Amniotic stem cell (primary cell): ENCODE data around the gene CEMP1.

Source experiments
- DNase-seq: peaks from one replicate; lab custom pipeline; 2025; lab: John Stamatoyannopoulos, UW

CEMP1 gene

GRCh38 chr16:2518823-2519710, 12.1 kb downstream of the CEMP1 start:
- DNase-seq, result no peak

- DNase-seq, result no peak
Observed at GRCh38 chr16:2517954-2518605, 13.1 kb downstream of the CEMP1 start.

DNA sequence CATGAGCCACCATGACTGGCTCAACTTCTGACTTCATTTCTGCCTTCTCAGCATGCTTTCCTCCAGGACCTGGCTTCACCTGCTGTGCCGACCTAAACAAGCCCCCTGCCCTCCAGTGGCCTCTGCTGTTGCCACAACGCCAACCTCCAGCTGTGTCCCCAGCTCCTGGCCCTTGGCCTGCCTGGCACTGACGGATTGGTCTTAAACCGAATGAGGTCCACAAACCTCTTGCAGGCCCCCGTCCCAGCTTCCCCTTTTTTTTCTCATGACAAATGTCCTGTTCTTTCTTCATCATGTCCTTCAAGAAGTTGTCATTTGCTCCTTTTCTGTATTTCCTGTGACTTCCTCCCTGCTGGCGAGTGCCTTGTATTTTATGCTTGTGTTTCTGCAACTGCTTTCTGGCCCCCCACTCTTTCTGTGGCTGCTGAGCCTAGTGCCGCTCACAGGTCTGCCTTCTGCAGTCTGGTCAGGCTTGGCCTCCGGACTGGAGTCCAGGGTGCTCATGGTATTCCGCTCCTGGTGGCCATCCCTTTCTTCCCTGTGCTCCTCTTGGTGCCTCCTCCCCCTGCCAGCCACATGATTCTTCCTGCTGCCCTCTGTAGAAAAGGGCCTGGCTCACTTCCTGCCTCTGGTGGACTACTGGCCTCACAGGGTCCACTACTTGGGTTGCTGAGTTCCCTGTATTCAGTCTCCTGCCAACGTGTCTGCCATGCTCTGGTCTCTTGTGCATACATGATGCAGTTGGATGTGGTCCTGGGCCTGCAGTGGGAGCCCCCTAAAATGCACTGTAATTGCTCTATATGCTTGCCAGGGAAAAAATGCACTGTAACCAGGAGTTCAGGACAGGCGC, 14.6 kb downstream of the CEMP1 start:
- no peak for DNase-seq

DNA sequence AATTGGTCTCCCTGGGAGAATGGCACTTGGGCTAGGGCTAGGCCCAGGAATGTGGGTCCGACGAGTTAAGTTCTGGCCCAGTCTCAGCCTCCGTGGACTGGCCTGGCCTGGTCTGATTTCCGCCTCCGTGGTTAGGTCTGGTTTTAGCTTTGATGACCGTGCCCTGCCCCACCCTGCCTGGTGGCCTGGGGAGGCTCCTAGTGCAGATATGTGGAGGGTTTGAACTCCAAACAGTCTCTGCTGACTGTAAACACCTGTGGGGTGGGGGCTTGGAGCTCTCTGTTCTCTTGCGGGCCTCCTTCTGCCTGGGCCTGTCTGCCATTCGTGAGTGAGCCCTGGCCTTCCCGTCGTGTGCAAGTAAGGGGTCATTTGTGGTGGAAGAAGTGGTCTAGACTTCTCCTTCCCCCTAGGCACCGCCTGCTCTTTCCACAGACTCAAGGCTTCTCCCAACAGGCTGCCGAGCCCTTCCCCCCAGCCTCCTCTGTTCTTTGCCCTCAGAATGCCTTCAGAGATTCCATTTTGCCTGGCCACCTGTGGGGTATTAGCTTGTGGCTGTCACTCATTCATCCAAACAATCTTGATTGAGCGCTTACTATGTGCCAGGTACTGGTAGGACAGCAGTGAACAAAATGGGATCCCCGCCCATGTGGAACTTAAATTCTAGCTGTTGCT, 15.9 kb downstream of the CEMP1 start:
- no peak for DNase-seq

- no peak for DNase-seq
Observed at GRCh38 chr16:2514333-2515179, 16.7 kb downstream of the CEMP1 start.

DNA sequence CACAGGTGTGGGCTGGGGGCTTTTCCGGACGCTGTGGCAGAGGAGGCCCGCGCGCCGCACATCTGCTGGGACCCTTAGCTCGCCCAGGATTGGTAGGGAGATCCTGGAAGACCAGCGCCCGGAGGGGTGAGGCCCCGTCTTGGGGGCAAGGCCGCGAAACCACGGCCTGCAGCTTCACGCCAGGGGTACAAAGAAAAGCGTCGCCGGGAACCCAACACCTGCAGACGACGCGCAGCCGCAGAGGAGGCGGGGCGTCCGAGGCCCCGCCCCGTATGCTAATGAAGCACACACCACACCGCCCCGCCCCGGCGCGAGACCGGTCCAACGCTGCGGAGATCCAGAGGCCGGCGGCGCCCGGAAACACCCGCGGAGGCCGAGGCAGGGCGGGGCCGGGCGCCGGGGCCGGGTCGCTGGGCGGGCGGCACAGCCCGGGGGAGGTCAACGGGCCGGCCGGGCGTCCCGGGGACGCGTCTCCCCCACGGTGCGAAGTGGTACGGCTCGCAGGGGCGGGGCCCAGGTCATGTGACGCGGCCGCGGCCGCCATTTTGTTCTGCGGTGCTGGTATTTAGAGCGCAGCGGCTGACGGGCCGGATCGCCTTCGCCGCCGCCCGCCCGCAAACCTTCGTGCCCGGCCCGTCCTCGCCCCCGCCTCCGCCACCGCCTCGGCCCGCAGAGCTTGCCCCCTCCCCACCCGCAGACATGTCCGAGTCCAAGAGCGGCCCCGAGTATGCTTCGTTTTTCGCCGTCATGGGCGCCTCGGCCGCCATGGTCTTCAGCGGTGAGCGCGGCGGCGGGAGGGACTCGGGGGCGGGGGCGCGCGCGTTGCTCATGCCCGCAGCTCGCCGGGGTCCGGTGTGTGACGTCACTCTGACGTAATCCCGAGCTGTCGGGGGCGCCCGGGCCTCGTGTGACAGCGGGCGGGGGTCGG, 17.5 kb downstream of the CEMP1 start, which contains the start of gene ATP6V0C:
Gene ATP6V0C, plus strand, starts transcription at position 548 of the 928 bp plus-strand sequence. Its CDS starts 152 bp downstream, at position 700.
- DNase-seq, result peak; percentile 88

DNA sequence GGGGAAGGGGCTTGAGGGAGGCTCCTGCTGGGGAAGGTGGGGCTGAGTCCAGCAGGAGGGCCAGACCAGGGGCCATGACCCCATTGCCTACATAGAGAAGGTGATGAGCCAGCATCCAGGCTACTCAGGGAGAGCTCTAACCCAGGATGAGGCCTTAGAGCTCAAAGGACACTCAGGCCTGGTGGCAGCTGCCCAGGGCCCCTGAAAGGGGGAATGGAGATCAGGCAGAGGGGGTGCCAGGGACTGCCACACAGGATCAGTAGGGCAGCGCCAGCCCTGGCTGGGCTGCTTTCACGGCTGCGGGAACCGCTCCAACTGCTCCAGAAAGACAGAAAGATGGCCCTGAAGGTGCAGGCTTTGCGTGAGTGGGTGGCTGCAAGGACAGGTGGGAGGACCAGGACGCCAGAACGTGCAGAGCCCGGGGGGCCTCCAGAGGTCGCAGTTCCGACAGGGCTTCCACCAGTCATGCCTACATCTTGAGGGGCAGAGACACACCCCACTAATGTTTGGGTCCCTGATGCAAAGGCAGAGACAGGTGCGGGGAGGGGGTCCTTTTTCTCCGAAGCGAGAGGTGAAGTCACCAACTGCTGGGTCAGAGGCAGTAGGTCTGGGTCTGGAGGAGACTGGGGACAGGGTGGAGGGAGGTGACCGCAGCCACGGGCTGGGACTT, 18.3 kb downstream of the CEMP1 start:
- no peak for DNase-seq

DNA sequence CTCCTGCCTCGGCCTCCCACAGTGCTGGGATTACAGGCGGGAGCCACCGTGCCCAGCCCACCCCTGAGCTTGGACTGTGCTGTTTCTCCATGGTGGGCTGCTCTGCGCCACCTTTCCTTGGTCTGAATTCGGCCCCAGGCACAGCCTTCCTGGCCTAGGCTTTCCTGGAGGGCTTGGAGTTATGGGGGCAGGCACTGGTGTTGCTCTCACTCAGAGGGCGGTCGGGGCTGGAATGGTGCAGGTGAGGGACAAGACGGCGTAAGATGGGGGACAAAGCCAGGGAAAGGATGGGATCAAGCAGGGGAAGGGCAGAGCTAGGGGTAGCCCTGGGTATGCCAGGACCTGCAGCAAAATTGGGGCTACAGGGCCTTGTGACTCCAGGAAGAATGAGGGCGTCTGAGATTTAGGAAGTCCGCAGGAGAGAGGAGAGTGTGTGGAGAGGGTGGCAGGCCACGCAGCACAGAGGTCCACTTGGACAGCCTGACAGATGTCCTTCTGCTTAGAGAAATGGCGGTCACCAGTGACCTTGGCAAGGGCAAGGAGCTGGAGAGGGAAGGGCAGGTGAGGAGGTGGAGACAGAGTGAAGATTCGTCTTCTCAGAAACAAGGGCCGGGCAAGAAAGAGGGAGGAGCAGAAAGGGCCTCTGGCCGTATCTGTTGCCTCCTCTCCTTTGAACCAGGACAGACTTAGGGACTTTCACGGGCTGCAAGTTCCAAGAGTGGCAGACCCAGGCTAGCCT, 19.0 kb downstream of the CEMP1 start:
- DNase-seq, result no peak

DNA sequence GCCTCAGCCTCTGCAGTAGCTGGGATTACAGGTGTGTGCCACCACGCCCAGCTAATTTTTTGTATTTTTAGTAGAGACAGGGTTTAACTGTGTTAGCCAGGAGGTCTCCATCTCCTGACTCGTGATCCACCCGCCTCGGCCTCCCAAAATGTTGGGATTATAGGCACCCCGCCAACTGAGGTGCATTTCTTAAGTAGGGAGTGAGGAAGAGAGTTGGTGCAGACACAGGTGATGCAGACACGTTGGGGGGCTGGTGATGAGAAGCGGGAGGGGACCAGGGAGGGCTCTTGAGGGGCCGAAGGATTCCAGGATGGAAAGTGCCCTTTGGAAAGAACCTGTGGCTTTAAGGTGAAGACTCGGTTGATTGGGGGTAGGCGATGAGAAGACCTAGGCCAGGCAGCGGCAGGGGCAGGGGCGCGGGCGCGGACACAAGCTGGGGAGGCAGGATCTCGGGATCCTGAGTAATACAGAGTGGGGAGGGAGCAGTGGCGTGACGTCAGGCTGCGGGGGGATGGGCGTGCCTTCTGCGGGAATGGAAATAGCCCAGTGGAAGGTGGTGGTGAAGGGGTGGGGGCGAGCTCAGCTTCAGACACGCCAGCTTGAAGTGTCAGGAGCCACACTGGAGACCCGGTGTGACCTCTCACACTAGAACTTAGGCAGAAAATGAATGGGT, 19.9 kb downstream of the CEMP1 start:
- no peak for DNase-seq

DNA sequence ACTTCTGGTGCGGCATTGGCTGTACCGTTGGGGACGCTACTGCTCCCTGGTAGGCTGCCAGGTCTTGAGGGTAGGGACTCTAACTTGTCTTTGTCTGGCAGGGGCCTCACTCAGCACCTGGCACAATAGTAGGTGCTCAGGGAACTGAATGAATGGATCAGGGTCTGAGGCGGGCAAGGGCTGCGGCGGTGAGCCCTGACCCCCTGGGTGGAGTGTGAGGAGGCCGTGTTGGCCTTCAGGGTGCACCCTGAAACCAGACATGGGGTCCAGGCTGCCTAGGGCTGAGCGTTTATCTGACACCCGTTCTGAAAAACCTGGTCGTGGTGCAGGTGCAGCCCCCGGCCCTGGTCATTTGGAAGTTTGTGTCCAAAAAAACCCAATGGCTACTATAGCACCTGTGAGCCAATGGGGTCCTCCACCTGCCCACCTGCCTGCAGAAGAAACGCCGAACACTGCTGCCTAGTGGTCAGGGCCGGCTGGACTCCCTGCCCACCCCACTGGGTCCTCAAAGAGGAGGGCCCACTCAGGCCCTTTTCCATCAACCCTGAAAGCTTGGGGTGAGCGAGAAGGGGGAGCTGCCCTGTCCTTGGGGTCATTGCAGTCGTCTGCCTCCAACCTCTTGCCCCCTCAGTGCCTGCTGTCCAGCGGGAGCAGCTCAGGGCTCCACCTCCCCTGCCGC, 22.3 kb downstream of the CEMP1 start:
- no peak for DNase-seq

GRCh38 chr16:2507665-2508064, 23.5 kb downstream of the CEMP1 start:
- DNase-seq, result no peak

GRCh38 chr16:2507052-2507659, 24.1 kb downstream of the CEMP1 start:
- DNase-seq, result no peak

- DNase-seq, result no peak
Observed at GRCh38 chr16:2505695-2506094, 25.5 kb downstream of the CEMP1 start.

DNA sequence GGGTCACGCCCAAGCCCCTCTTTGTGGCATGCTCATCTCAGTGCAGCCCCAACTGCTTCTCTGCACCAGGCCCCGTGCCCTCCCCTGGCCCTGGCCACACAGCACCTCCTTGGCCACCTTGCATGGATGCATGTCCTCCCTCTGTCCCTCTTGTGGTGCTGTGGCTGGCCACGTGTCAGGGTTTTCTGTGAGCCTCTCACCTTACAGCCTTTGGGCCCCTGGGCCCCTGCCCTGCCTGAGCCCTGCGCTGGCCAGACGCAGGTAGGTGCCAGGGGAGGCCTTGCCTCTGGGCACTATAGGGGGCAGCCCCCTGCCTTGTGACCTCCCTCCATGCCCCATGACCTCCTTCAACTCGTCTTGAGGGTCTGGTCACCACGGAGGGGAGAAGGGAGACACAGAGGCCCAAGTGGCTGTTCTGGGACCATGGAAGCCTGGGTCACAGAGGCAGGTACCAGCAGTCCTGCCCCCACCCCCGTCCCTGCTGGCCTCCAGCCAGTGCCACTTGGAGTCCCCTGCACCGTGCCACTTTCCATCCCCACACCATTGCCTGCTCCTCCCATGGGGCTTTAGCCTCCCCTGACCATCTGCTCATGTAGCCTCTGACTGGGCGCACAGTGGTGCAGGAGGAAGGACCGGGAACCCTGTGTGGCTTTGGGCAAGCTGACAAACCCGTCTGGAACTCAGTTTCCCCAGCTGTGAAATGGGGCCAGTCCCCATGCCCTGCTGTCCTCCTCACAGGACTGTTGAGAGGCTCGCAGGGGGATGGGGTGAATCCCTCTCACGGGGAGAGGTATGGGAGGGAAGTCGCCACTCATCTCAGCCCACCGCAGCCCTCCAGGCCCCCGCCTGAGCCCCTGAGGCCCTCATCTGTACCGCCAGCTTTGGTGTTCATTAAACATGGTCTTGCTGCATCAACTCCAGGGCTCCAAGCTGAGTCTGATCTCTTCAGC, 29.0 kb downstream of the CEMP1 start:
- DNase-seq, result no peak

GRCh38 chr16:2500918-2501750, 30.1 kb downstream of the CEMP1 start:
- DNase-seq, result no peak
